GM18498 (cell line): ENCODE measurements around the gene C1QL1.

ENCODE experiments used
- ATAC-seq: cut with Tn5 transposase; IDR thresholded peaks from one replicate; pipeline ENCODE4 v1.9.1; 2021; ENCODE audit warnings: mild to moderate bottlenecking, moderate library complexity; ENCODE audit not compliant: unreplicated experiment

Gene C1QL1

DNA sequence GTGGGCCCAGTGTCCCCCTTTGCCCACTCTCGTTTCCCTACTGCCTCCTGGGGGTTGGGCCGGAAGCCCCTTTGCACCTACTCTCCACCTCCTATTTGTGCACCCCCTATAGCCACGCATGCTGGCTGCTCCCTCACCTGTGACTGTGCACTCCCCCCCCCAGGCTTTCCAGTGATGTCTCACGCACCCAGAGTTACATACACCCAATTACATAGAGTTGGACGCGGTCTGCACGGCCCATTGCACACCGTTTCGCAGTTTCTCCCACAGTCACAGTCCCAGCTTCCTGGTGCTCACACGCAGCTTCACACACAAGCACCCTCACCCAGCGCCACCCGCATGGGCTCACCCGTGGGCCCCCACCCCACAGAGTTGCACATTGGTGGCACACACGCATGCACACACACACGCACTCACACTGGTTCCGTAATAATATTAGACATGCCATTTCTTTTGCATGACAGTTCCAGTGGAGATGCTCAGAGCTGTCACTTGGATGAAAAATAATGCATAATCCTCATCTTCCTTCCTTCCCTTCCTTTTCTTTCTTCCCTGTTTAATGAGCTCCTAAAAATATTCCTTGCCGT, 21.5 kb upstream of the C1QL1 start:
- ATAC-seq = no peak

DNA sequence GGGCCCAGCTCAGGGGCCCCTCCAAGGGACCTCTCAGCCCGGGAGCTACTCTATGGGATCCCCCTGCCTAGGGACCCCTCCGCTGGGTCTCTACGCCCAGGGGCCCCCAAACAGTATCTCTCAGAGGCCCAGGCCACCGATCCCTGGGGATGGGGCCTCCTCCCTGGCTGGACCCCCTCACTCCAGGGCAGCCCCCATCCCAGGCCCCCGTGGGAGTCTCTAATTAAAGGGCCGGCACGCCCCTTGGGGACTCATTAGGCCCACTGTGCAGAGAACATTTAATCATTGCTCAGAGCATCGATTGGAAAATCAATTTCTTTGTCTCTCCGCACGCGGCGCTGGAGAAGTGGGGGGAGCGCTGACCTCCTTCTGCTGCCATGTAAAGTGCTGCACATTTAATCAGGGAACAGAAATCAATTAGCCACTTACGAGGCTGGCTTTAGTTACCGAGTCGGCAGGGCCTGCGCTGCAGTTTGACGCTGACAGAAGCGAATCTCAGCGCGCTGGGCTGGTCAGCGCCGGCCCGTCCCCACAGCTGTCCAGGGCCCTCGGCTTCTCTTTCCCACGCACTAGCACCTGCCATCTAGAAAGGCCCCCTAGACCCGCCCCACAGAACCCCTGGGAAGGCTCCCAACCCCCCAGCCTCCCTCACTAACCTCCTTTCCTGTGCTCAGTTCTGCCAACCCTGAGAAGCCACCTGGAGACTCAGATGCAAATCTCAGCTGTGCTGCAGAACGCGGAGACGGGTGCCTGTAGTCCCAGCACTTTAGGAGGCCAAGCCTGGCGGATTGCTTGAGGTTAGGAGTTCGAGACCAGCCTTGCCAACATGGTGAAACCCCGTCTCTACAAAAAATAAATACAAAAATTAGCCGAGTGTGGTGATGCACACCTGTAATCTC, 20.2 kb upstream of the C1QL1 start:
- no peak for ATAC-seq

DNA sequence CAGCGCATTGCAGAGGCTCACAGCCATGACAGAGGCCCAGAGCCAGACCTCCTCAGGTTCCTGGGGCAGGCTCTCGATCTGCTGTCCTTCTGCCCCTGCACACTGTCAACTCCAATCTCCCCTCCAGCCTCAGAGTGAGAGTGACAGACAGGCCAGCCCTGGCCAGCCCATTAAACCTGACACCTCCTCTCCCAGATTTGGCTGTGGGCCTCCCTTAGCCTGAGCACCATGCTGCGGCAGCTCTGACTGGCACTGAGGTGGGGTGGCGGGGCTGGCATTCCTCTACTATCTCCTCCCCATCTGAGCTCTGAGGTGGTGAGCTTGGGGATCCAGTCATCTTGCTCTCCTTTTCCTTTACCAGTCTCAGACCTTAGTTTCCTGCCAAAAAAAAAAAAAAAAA, 15.5 kb upstream of the C1QL1 start:
- ATAC-seq = no peak

DNA sequence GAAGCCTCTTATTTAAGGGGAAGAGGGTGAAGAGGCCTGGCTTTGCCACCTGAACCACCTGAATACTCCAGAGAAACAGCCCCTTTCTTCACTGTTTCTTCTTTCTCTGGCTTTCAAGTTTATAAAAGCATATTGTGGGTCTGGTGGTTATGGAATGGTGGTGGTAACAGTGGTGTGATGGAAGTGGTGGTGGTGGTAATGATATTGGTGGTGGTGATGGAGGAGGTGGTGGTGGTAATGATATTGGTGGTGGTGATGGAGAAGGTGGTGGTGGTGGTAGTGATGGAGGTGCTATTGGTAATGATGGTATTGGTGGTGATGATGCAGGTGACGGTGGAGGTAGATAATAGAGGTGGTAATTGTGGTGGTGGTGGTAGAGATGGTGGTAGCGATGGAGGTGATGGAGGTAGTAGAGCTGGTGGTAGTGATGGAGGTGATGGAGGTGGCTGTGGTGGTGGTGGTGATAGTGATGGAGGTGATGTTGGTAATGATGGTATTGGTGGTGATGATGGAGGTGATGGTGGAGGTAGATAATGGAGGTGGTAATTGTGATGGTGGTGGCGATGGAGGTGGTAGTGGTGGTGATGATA, 14.1 kb upstream of the C1QL1 start:
- ATAC-seq = no peak

DNA sequence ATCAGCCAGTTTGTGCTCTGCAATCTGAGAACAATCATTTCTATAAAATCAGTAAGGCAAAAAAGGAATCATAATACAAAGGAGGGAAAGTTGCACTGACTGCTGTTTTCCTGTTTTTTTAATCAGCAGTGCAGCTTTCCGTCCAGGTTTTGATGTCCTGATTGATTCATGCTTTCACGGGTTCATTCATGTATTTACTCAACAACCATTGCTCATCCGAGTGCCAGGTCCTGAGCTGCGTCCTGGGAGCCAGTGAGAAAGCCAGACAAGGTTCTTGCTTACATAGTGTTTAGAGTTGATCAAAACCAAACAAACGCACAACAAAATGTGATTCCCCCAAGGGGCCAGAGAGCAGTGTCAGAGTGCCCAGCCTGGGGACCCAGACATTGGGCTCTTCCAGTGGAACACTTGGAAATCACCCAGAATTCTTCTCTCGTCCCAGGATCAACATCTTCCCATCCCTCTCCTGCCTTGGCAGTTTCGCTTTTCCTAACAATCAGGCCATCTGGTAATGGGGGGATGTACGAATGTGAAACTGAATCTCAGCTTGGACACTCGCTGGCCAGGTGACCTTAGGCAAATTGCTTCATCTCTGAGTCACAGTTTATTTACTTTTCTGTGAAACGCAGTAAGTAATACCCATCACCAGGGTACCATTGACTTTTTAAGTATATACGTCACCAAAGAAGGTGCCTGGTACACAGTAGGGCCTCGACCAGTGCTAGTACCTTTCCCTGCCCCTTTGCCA, 13.3 kb upstream of the C1QL1 start:
- ATAC-seq = no peak

DNA sequence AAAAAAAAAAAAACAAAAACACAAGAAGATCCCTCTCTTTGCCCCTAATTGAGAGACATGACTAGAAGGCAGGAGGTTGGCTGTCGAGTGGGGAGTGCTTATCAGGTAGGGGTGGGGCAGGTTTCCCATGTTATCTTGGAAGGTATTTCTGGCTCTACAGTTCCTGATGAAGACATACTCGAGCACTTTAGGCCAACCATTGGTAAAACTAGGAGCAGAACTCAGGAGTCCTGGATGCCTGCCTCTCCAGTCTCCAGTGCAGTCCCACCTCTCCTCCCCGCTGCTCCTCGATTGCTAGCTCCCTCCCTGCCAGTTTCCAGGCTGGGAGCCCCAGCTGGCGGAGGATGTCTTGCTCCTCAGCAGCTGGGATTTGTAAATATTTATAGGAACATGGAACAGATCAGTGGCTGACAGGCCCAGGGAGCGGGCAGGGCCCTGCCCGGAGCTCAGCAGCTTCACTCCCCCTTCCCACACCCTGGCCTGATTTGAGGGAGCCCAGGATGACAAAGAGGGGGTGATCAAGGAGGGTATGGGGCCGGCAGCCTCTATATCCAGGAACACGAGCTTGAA, 11.4 kb upstream of the C1QL1 start:
- no peak for ATAC-seq

DNA sequence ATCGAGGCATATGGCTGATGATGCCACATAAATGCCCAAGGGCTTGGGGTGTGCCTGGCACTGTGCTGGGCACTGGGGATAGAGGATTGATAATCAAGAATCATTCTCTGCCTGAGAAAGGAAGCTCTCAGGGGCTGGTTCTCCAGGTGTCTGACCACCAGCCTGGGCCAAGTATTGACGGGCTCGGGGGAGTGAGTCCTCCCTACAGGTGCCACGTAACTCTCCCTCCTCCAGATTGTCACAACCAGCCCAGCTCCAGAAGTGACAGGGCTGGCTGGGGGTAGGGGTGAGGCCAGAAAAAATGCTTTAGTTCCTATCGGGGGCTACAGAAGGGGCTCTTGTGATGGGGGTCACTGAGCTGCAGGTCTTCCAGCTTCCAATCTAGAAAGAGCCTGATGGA, 10.7 kb upstream of the C1QL1 start:
- ATAC-seq = no peak

DNA sequence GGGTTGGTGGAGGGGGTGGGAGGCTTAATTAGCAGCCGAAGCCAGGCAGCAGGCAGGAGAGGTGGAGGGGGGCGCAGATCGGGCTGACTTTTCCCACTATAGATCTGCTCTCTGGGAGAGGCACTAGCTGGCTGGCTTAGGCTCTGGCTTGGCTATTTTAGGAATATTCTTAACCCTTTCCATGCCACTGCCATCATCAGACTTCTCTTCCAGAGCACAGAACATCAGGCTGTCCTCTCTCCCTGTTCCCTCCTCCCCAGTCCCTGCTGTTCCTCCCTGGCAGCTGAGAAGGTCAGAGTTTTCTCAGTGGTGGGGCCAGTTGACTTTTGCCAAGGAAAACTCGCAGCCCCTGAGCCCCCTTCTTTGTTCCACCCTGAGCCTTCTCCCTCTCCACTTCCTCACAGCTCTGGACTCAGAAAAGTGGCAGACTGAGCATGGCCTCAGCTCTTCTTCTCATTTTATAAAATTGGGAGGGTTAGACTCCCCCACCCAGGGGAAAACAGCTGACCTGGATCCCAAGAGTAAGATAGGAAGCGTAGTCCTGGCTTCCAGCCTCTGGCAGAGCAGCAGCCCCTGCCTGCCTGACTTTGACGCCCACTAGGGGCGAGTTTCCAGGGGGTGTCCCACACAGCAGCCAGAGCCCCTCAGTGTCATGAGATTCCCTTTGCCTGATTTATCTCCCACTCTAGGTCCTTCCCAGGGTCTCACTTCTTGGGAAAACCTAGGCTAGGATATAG, 9.9 kb upstream of the C1QL1 start:
- no peak for ATAC-seq

DNA sequence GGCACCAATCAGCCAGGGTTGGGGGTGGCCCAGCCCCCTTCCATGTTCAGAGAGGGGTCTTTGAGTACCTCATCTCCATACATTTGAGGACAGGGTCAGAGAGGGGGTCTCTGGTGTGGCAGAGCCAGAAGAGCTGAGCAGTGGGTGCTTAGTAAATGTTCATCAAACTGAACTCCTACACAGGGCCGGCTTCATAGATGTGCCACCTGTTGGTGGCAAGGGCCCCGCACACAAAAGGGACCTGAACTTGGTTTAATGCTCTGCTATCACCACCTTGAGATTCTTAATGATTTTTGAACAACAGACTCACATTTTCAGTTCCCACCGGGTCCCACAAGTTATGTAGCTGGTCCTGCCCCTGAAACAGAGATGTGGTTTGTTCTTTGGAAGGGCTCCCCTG, 9.0 kb upstream of the C1QL1 start:
- ATAC-seq = no peak

DNA sequence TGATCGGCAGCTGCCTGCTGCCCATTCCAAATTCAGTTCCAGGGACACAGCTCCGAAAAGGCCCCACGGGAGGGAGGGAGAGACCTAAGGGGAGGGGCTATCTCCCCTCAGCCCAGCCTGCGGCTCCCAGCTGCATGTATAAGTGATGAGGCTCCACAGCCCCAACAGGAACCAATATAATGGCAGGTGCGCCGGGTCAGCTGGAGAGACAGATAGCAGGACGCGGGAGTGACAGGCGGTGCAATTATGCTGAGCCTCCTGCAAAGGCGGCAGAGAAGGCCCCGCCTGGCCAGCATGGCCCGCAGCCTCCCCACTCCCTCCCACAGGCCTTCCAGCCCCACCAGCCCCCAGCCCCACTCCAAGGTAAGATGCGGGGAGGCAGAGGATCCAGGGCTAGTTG, 8.1 kb upstream of the C1QL1 start:
- no peak for ATAC-seq

DNA sequence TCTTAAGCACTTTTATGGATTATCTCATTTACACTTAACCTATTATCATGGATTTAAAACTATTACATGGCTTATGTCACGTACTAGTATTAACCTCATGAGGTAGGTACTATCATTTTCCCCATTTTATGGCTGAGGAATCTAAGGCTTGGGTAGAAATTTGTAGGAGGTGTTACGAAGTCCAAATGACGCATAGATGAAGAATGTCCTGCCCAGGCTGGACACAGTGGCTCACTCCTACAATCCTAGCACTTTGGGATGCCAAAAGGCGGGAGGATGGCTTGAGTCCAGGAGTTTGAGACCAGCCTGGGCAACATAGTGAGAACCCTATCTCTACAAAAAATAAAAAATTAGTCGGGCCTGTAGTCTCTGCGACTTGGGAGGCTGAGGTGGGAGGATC, 4.8 kb upstream of the C1QL1 start:
- no peak for ATAC-seq

DNA sequence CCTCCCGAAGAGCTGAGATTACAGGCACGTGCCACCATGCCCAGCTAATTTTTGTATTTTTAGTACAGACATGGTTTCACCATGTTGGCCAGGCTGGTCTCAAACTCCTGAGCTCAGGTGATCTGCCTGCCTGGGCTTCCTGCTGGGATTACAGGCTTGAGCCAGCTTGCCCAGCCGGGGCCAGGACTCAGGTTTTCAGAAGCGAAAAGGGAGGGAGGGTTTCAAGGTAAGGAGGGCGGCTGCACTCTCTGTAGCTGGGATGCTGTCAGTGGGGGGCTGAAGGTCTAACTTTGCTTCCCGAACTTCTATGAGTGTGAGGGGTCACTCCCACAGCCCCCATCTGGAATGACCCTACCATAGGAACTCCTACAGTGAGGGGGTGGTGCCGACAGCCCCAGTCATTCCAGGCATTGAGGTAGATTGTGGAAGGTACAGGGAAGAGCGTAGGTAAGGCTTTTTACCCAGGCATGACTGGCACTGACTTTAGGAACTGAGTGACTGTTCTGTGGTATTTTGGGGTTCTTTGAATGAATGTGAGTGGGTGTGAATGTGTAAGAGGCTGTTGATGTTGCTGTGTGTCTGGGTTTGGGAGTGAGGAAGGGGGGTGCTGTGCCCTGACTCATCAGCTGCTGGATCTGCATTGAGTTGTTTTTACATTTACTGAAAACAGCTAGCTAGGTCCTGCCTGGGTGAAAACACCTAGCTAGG, 3.8 kb upstream of the C1QL1 start:
- no peak for ATAC-seq

DNA sequence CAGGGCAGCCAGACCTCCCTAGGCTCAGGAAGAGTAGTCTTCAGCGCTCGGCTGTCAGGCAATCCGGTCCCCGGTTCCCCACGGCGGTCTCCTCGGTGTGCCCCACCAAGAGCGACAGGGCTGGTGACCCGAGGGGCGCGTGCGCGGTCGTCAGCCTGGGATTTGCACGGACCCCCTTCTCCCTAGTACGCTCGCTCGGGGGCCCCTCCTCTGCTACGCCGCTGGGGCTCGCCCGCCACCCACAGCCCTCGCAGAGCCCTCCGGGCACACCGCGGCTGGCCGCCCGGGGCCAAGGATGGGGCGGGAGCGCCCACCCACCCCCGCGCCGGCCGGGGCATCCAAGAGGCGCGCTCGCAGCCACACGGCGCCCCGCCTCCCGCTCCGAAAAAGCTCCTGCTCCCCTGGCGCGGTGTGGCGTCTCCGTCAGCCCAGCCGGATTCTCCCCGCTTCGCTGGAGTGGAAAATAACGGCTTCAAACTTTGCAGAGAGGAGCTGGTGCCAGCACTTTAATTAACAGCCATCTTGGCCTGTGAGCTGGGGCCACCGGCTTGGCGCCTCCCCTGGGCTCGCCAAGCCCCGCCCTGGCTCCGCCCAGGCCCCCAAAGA, 2.1 kb upstream of the C1QL1 start:
- ATAC-seq = no peak

DNA sequence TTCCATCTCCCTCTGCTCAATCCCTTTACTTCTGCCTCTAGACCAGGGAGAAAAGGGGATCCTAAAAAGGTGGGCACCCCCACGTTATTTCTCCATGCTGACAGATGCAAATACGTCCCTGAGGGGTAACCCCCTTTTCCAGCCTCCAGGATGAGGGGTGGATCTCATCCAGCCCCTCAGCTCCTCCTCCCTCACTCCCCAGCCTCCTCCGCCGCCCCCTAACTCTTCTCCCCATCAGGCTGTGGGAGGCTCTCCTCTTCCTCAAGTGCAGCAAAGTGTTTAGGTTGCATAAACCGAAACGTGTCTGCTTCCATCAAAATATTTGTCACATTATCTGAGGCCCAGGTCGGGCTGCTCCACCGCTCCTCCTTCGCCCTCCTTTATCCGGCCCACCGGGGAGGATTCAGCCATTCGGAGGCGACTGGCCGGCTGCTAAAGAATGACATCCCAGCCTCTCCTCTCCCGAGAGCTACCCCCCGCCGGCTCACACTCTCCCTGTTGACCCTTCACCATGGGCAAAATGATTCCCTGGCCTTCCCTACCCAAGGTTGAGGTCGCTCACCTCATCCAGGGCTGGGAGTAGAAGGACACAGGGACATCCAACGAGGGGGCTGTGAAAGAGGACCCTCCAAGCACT, 1.2 kb upstream of the C1QL1 start:
- ATAC-seq = no peak

DNA sequence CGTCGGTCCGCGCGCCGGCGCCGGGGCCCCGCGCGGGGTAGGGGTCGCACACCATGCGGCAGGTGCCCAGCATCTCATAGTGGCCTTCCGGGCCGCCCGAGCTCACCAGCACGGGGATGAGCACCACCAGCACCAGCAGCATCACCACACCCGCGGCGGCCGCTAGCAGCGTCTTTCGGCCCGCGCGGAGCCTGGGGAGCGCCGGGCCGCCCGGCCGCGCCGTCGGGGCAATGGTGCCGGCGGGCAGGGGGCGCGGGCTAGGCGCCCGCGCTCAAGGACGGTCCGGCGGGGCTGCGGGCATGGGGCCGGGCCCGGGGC, 237 bp downstream of the C1QL1 start:
- ATAC-seq = no peak

DNA sequence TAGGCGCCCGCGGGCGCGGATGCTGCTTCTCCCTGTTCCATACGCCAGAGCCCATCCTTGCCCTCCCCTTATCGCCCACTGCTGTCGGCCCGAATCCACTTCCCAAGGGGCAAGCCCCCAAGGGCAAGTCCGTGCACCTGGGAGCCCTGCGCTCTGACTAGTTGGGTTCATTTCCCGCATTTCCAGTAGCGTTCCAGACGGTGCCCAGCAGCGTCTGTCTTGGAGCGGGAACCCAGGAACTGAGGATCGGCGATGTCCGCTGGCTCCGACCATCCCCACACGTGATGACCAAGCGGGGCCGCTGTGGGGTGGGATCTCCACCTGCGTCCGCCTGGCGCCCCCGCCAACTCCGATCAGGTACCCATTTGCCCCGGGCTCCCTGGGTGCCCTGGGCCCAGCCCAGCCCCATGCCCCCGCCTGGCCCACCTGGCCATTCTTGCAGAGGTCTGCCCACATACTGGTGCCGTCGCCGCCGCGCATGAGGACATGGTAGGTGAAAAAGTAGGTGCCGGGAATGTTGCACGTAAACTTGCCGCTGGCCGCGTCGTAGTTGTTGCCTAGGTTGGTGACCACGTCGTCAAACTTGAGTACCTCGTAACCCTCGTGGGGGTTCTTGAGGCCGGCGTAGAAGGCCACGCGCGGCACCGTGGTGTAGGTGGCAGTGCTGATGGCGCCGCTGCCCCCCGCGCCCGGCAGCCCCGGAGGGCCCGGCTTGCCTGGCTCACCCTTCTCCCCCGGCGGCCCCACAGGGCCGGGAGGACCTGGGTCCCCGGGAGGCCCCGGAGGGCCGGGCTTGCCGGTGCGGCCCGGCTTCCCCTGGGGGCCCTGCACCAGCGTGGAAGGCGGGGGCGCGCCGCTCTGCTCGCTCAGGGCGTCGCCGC, 837 bp downstream of the C1QL1 start:
- no peak for ATAC-seq

DNA sequence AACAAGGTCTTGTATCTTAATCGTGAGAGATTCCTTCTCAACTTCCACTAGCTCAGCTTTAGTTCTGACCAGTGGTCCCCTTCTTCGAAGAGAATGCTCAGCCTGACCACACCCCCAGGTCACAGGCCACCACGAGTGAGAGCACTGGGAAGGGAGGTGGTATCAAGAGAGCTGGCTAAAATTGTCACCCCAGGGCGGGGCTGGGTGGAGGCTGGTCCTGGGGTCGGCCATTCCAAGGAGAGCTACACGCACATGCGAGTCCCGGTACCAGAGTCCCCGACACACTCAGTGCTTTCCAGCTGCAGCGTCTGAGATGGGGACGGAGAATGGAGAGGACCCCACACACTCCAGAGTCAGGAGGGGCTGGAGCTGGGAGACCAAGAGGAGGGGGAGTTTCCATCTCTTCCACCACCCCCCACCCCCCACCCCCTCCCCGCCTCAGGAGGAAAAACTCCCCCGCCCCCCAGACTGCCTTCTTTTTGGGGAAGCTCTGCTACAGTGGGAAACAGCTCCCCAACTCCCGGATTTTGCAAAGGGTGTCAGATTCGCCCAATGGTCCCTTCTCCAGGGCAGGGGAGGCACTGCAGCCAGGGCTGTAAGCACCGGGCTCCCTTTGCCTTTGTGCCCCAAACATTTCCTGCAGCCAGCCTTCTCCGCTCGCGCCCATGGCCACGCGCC, 1.6 kb downstream of the C1QL1 start:
- no peak for ATAC-seq
